Measurements from ENCODE around the gene IKZF1.

Gene IKZF1

DNA sequence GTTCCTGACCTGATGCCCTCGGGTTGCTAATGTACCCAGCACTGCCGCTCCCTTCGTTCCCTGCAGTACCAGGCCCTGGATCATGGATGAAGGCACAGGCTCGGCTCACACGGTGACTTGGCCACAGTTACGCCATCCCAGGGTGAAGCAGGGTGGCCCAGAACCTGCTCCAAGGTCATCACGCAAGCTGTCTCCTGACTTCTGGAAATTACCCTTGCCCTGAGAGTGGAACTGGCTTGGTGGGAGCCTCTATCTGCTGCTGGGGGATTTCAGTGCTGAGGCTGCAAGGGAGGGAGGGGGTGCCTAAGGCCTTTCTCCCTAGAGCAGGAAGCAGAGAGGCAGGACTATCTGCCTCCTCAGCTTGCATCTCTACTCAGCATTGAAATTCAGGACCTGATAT is 109.0 kb downstream of the IKZF1 start:
- DNase-seq (ENCODE audit: low read depth in 1 of 2, low spot score in 1 of 2) = no peak
- Histone ChIP-seq H3K27ac (replicated peaks) (no peak overlapping the region), H3K4me3 (replicated peaks; ENCODE audit: insufficient read depth, low read length) (no peak overlapping the region), H3K27me3 (ENCODE audit: insufficient read depth, poor library complexity, severe bottlenecking) (no peaks in the 10 kb centered on the region)
- TF ChIP-seq SPI1 (IDR thresholded peaks at IDR 0.05; ENCODE audit: borderline replicate concordance, low read depth) (no peak), POLR2AphosphoS5 (IDR thresholded peaks at IDR 0.05; ENCODE audit: low read depth) (no peak), GABPA (IDR thresholded peaks at IDR 0.05; ENCODE audit: low read depth) (no peak)
- TF ChIP-seq, protein P1, sequence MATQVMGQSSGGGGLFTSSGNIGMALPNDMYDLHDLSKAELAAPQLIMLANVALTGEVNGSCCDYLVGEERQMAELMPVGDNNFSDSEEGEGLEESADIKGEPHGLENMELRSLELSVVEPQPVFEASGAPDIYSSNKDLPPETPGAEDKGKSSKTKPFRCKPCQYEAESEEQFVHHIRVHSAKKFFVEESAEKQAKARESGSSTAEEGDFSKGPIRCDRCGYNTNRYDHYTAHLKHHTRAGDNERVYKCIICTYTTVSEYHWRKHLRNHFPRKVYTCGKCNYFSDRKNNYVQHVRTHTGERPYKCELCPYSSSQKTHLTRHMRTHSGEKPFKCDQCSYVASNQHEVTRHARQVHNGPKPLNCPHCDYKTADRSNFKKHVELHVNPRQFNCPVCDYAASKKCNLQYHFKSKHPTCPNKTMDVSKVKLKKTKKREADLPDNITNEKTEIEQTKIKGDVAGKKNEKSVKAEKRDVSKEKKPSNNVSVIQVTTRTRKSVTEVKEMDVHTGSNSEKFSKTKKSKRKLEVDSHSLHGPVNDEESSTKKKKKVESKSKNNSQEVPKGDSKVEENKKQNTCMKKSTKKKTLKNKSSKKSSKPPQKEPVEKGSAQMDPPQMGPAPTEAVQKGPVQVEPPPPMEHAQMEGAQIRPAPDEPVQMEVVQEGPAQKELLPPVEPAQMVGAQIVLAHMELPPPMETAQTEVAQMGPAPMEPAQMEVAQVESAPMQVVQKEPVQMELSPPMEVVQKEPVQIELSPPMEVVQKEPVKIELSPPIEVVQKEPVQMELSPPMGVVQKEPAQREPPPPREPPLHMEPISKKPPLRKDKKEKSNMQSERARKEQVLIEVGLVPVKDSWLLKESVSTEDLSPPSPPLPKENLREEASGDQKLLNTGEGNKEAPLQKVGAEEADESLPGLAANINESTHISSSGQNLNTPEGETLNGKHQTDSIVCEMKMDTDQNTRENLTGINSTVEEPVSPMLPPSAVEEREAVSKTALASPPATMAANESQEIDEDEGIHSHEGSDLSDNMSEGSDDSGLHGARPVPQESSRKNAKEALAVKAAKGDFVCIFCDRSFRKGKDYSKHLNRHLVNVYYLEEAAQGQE (IDR thresholded peaks at IDR 0.05; ENCODE audit: insufficient replicate concordance, low read depth) = no peak
- TF ChIP-seq, protein P2, sequence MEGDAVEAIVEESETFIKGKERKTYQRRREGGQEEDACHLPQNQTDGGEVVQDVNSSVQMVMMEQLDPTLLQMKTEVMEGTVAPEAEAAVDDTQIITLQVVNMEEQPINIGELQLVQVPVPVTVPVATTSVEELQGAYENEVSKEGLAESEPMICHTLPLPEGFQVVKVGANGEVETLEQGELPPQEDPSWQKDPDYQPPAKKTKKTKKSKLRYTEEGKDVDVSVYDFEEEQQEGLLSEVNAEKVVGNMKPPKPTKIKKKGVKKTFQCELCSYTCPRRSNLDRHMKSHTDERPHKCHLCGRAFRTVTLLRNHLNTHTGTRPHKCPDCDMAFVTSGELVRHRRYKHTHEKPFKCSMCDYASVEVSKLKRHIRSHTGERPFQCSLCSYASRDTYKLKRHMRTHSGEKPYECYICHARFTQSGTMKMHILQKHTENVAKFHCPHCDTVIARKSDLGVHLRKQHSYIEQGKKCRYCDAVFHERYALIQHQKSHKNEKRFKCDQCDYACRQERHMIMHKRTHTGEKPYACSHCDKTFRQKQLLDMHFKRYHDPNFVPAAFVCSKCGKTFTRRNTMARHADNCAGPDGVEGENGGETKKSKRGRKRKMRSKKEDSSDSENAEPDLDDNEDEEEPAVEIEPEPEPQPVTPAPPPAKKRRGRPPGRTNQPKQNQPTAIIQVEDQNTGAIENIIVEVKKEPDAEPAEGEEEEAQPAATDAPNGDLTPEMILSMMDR (IDR thresholded peaks at IDR 0.05; ENCODE audit: insufficient read depth, low read length) = no peak

- TF ChIP-seq, protein P2 (IDR thresholded peaks at IDR 0.05; ENCODE audit: insufficient read depth, low read length) = no peak
- TF ChIP-seq GABPA (IDR thresholded peaks at IDR 0.05; ENCODE audit: low read depth) (no peak), SPI1 (IDR thresholded peaks at IDR 0.05; ENCODE audit: borderline replicate concordance, low read depth) (no peak), POLR2AphosphoS5 (IDR thresholded peaks at IDR 0.05; ENCODE audit: low read depth) (no peak)
- TF ChIP-seq, protein P1 (IDR thresholded peaks at IDR 0.05; ENCODE audit: insufficient replicate concordance, low read depth) = no peak
- peak overlapping the region; percentile 58 for H3K27ac ChIP-seq (replicated peaks)
- no peak for DNase-seq (ENCODE audit: low read depth in 1 of 2, low spot score in 1 of 2)
- no peak overlapping the region for H3K4me3 ChIP-seq (replicated peaks; ENCODE audit: insufficient read depth, low read length)
- no peaks in the 10 kb centered on the region for H3K27me3 ChIP-seq (ENCODE audit: insufficient read depth, poor library complexity, severe bottlenecking)
Measured at GRCh38 chr7:50415844-50416364, 111.4 kb downstream of the IKZF1 start.

DNA sequence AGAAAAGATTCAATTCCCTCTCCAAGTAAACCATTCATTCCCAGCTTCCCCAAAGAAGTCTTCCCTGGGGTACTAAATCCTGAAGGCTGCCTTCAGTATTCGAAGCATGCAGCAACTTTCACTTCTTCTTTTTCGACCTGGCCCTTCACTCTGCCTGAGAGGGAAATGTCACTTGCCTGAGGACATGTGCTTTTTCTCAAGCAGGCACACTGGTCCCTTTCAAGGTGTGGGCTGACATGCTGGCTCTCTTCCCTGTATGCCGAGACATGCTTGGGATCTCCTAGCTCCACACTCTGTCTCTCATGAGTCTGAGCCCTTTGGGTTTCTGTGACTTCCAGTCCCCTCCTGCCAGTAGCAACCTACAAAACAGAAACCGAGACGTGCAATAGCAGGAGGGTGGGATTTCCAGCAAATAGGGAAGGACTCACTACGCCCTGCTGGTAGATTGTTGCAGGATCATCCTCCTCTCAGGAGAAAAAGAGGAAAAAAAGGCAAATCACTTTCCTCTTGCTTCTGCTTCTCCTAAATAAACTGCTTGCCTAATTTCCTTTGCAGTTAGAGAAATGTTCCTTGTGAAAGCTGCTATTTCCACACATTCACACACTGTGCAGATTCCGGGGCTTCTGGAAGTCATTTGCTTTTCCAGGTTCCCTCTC is 112.1 kb downstream of the IKZF1 start:
- H3K4me3 ChIP-seq (replicated peaks; ENCODE audit: insufficient read depth, low read length) = 0 out of 2 replicates have a peak overlapping the region, but pooled peaks have one; percentile 5
- no peaks in the 10 kb centered on the region for H3K27me3 ChIP-seq (ENCODE audit: insufficient read depth, poor library complexity, severe bottlenecking)
- peak in 1 of 2 experiments; percentile 82 for DNase-seq (ENCODE audit: low read depth in 1 of 2, low spot score in 1 of 2)
- TF ChIP-seq, protein P1 (IDR thresholded peaks at IDR 0.05; ENCODE audit: insufficient replicate concordance, low read depth) = no peak
- TF ChIP-seq SPI1 (IDR thresholded peaks at IDR 0.05; ENCODE audit: borderline replicate concordance, low read depth) = peak; percentile 97
- H3K27ac ChIP-seq (replicated peaks) = peak overlapping the region; percentile 58
